HCT116 (cell line): ENCODE measurements around the gene CLDN34. TPM values are rescaled to one million over a fixed set of nuclear protein-coding genes. Genes with fewer than 3 reads are reported as not detected.

Source experiments
- ATAC-seq: fragments of 200-7000 bp; cut with Tn5 transposase; 2 replicates; pipeline ENCODE4 v1.9.1; 2020; ENCODE audit warnings: mild to moderate bottlenecking, moderate library complexity
- BruUV-seq: library from RNA; stranded (reverse); fragments of 400-500 nt; replicated peaks from 2 replicates; lab custom pipeline; 2021; lab: Mats Ljungman, UMichigan
- CTCF ChIA-PET: fragments of 300-600 bp; sonication (Branson Sonifier 250); formaldehyde crosslinking; loops from one replicate; lab custom pipeline; 2021; ENCODE audit warnings: antibody characterized with exemption; lab: Charles Lee
- POLR2A ChIA-PET: fragments of 300-600, 350-600 bp; sonication (Branson Sonifier 250); formaldehyde crosslinking; loops from one replicate; lab custom pipeline; 2021; ENCODE audit warnings: antibody characterized with exemption; lab: Charles Lee
- RAD21 ChIA-PET, 2 experiments: fragments of 300-600 bp; sonication (Branson Sonifier 250); formaldehyde crosslinking; loops; one replicate each; lab custom pipeline; 2023; ENCODE audit warnings: low total read pairs in 2 of 2; ENCODE audit not compliant: uncharacterized antibody in 2 of 2, unreplicated experiment in 2 of 2, low non-redundant PET in 1 of 2; lab: Charles Lee
- DNase-seq: peaks from one replicate; pipeline ENCODE4 v3.0.0-alpha.2; 2010; ENCODE audit warnings: low read depth, low spot score
- H2AFZ ChIP-seq: fragments of 200-600 bp; shearing (Covaris generic), sonication (generic); 2 replicates; pipeline ENCODE4 v1.6.1; 2017; ENCODE audit warnings: low read depth, mixed run types, mixed read lengths, antibody characterized with exemption, low read length; ENCODE audit not compliant: poor library complexity, severe bottlenecking
- H3K27ac ChIP-seq: 2 replicates; pipeline ENCODE4 v1.5.1; 2012; ENCODE audit warnings: low read depth, low read length
- H3K27me3 ChIP-seq: fragments of 200-600 bp; sonication (generic); 2 replicates; pipeline ENCODE4 v1.6.1; 2016; ENCODE audit warnings: mixed run types, low read length, mixed read lengths; ENCODE audit not compliant: insufficient read depth
- H3K36me3 ChIP-seq, 2 experiments: fragments of 200-500 bp in 1 of 2; fragments of 200-600 bp in 1 of 2; sonication (Bioruptor generic) in 1 of 2; sonication (generic) in 1 of 2; 2 replicates each; pipeline versions ENCODE4 v1.5.1 to v1.6.1; 2014 to 2016; ENCODE audit warnings: low read length in 2 of 2, inconsistent platforms in 1 of 2, mixed read lengths in 1 of 2, mixed run types in 1 of 2; ENCODE audit not compliant: insufficient read depth in 2 of 2, control insufficient read depth in 1 of 2
- H3K4me1 ChIP-seq, 2 experiments: fragments of 200-600 bp in 1 of 2; sonication (generic) in 1 of 2; 2 replicates each; pipeline versions ENCODE4 v1.5.1 to v1.6.1; 2012 to 2017; ENCODE audit warnings: low read length in 2 of 2, inconsistent platforms in 1 of 2, mild to moderate bottlenecking in 1 of 2, mixed read lengths in 1 of 2, mixed run types in 1 of 2, moderate library complexity in 1 of 2; ENCODE audit not compliant: insufficient read depth in 2 of 2, control insufficient read depth in 1 of 2
- H3K4me2 ChIP-seq: fragments of 200-600 bp; sonication (generic); 2 replicates; pipeline ENCODE4 v1.6.1; 2017; ENCODE audit warnings: mixed run types, low read length, mixed read lengths
- H3K4me3 ChIP-seq, 2 experiments: fragments of 200-600 bp in 1 of 2; sonication (generic) in 1 of 2; replicated peaks in 1 of 2; 2 replicates each; pipeline ENCODE4 v1.5.1; 2011 to 2016; ENCODE audit warnings: low read length in 2 of 2, control low read depth in 1 of 2, low read depth in 1 of 2, mild to moderate bottlenecking in 1 of 2, mixed read lengths in 1 of 2, mixed run types in 1 of 2
- H3K79me2 ChIP-seq: fragments of 200-600 bp; sonication (generic); 2 replicates; pipeline ENCODE4 v1.6.1; 2017; ENCODE audit warnings: mild to moderate bottlenecking, mixed run types, low read length, moderate library complexity, mixed read lengths; ENCODE audit not compliant: insufficient read depth
- H3K9ac ChIP-seq: fragments of 200-600 bp; sonication (generic); 2 replicates; pipeline ENCODE4 v1.6.1; 2016; ENCODE audit warnings: low read length, mixed read lengths
- H3K9me2 ChIP-seq: fragments of 200-600 bp; sonication (generic), shearing (Covaris generic); 2 replicates; pipeline ENCODE4 v1.6.1; 2017; ENCODE audit warnings: mixed run types, mild to moderate bottlenecking, moderate library complexity; ENCODE audit not compliant: insufficient read depth
- H3K9me3 ChIP-seq, 2 experiments: fragments of 200-500 bp in 1 of 2; fragments of 200-600 bp in 1 of 2; sonication (Bioruptor generic) in 1 of 2; sonication (generic) in 1 of 2; 2 replicates each; pipeline ENCODE4 v1.6.1; 2014 to 2017; ENCODE audit warnings: low read length in 2 of 2, mixed read lengths in 2 of 2, inconsistent platforms in 1 of 2, low read depth in 1 of 2, mild to moderate bottlenecking in 1 of 2, mixed run types in 1 of 2, moderate library complexity in 1 of 2; ENCODE audit not compliant: control insufficient read depth in 1 of 2, insufficient read depth in 1 of 2
- H4K20me1 ChIP-seq: fragments of 200-600 bp; sonication (generic), shearing (Covaris generic); 2 replicates; pipeline ENCODE4 v1.6.1; 2017; ENCODE audit warnings: mixed run types, mild to moderate bottlenecking, moderate library complexity; ENCODE audit not compliant: insufficient read depth
- CBX3 ChIP-seq: IDR thresholded peaks from 2 replicates; pipeline ENCODE4 v1.6.1; 2012; ENCODE audit warnings: low read depth
- EGR1 ChIP-seq: IDR thresholded peaks from 2 replicates; pipeline ENCODE4 v1.6.1; 2012; ENCODE audit warnings: low read depth
- EZH2 ChIP-seq: fragments of 200-600 bp; sonication (generic); IDR thresholded peaks from 2 replicates; pipeline ENCODE4 v1.6.1; 2017; ENCODE audit warnings: antibody characterized with exemption, mixed run types
- EZH2phosphoT487 ChIP-seq: fragments of 200-600 bp; IDR thresholded peaks from 2 replicates; pipeline ENCODE4 v1.6.1; 2018; ENCODE audit warnings: antibody characterized with exemption, borderline replicate concordance
- POLR2AphosphoS5 ChIP-seq: IDR thresholded peaks from 2 replicates; pipeline ENCODE4 v1.6.1; 2011; ENCODE audit warnings: mild to moderate bottlenecking, low read depth, low read length, moderate library complexity
- SP1 ChIP-seq: IDR thresholded peaks from 2 replicates; pipeline ENCODE4 v1.6.1; 2012; ENCODE audit warnings: low read depth
- SRF ChIP-seq: IDR thresholded peaks from 2 replicates; pipeline ENCODE4 v1.6.1; 2012; ENCODE audit warnings: low read depth
- TCF7L2 ChIP-seq: IDR thresholded peaks from 2 replicates; pipeline ENCODE4 v1.7.0; 2011; ENCODE audit warnings: borderline replicate concordance, inconsistent platforms; ENCODE audit not compliant: insufficient read depth, insufficient read length; ENCODE audit errors: extremely low read depth
- YY1 ChIP-seq: IDR thresholded peaks from 2 replicates; pipeline ENCODE4 v1.6.1; 2011; ENCODE audit warnings: low read length, low read depth, moderate library complexity, mild to moderate bottlenecking; ENCODE audit not compliant: insufficient replicate concordance; ENCODE audit errors: extremely low read depth
- ZFX ChIP-seq: fragments of 450-650 bp; IDR thresholded peaks from 2 replicates; pipeline ENCODE4 v1.6.1; 2017
- intact Hi-C: fragments of 100-400 bp; cut with micrococcal nuclease; formaldehyde crosslinking; loops from 2 replicates; pipeline ENCODE4 v1.10.0; 2022
- total RNA-seq: library from RNA; stranded (reverse); gene quantifications from one replicate; pipeline ENCODE4 v1.2.1, GENCODE V29; 2021; ENCODE audit not compliant: unreplicated experiment
- TF ChIP-seq, protein P1 (sequence below): IDR thresholded peaks from 2 replicates; pipeline ENCODE4 v1.6.1; 2011; ENCODE audit warnings: mild to moderate bottlenecking, low read length, moderate library complexity; ENCODE audit not compliant: insufficient replicate concordance; ENCODE audit errors: extremely low read depth
- TF ChIP-seq, protein P2 (sequence below), 3 experiments: fragments of 200-600 bp in 1 of 3; sonication (generic) in 1 of 3; IDR thresholded peaks in 2 of 3; conservative IDR thresholded peaks in 1 of 3; 2 replicates each; pipeline ENCODE4 v1.5.1; 2012 to 2017; ENCODE audit warnings: low read depth in 2 of 3, low read length in 2 of 3, antibody characterized with exemption in 1 of 3, borderline replicate concordance in 1 of 3, control low read depth in 1 of 3, mild to moderate bottlenecking in 1 of 3, mixed read lengths in 1 of 3, mixed run types in 1 of 3, moderate library complexity in 1 of 3; ENCODE audit not compliant: insufficient read depth in 1 of 3

CLDN34 gene
- total RNA-seq, 1 experiment from 2014 or later: not detected

DNA sequence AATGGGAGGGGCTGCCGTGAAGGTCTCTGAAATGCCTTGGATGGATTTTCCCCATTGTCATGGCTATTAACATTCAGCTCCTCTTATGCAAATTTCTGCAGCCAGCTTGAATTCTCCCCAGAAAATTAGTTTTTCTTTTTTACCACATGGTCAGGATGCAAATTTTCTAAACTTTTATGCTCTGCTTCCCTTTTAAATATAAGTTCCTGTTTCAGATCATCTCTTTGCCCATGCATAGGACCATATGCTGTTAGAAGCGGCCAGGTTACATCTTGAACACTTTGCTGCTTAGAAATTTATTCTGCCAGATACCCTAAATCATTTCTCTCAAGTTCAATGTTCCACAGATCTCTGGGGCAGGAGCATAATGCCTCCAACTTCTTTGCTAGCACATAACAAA, 13.8 kb upstream of the CLDN34 start:
- Histone ChIP-seq H3K9ac (no peak overlapping the region), H3K4me2 (no peak overlapping the region), H3K27me3 (no peaks in the 10 kb centered on the region), H3K9me3 (no peaks in the 10 kb centered on the region), H3K79me2 (no peaks in the 10 kb centered on the region), H4K20me1 (no peaks in the 10 kb centered on the region), H3K27ac (no peak overlapping the region), H3K36me3 (no peaks in the 10 kb centered on the region), H2AFZ (no peak overlapping the region), H3K4me3 (no peak overlapping the region), H3K4me1 (no peaks in the 10 kb centered on the region), H3K9me2 (no peaks in the 10 kb centered on the region)
- intact Hi-C loops: no loop called here
- TF ChIP-seq ZFX (no peak), POLR2AphosphoS5 (no peak), EGR1 (no peak), EZH2 (no peak), SP1 (no peak), CBX3 (no peak), EZH2phosphoT487 (no peak), YY1 (no peak), SRF (no peak), TCF7L2 (no peak)
- TF ChIP-seq, protein P1, sequence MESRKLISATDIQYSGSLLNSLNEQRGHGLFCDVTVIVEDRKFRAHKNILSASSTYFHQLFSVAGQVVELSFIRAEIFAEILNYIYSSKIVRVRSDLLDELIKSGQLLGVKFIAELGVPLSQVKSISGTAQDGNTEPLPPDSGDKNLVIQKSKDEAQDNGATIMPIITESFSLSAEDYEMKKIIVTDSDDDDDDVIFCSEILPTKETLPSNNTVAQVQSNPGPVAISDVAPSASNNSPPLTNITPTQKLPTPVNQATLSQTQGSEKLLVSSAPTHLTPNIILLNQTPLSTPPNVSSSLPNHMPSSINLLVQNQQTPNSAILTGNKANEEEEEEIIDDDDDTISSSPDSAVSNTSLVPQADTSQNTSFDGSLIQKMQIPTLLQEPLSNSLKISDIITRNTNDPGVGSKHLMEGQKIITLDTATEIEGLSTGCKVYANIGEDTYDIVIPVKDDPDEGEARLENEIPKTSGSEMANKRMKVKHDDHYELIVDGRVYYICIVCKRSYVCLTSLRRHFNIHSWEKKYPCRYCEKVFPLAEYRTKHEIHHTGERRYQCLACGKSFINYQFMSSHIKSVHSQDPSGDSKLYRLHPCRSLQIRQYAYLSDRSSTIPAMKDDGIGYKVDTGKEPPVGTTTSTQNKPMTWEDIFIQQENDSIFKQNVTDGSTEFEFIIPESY: no peak
- TF ChIP-seq, protein P2, sequence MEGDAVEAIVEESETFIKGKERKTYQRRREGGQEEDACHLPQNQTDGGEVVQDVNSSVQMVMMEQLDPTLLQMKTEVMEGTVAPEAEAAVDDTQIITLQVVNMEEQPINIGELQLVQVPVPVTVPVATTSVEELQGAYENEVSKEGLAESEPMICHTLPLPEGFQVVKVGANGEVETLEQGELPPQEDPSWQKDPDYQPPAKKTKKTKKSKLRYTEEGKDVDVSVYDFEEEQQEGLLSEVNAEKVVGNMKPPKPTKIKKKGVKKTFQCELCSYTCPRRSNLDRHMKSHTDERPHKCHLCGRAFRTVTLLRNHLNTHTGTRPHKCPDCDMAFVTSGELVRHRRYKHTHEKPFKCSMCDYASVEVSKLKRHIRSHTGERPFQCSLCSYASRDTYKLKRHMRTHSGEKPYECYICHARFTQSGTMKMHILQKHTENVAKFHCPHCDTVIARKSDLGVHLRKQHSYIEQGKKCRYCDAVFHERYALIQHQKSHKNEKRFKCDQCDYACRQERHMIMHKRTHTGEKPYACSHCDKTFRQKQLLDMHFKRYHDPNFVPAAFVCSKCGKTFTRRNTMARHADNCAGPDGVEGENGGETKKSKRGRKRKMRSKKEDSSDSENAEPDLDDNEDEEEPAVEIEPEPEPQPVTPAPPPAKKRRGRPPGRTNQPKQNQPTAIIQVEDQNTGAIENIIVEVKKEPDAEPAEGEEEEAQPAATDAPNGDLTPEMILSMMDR (IDR thresholded peaks at IDR 0.05 in 2 of 3, conservative IDR thresholded peaks at IDR 0.05 in 1 of 3; ENCODE audit: borderline replicate concordance in 1 of 3, insufficient read depth in 1 of 3, low read depth in 2 of 3, low read length in 2 of 3): no peak
- CTCF ChIA-PET: no interaction called here
- POLR2A ChIA-PET: no interaction called here
- DNase-seq (no peak), ATAC-seq (no peak)
- RAD21 ChIA-PET: no interaction called here
- no TSS peak for BruUV-seq
